Kidney (tissue), 14 donors: ENCODE measurements around the gene KICS2. TPM values are rescaled to one million over a fixed set of nuclear protein-coding genes. Genes with fewer than 3 reads are reported as not detected.

Experiments
- DNase-seq, 5 donors: peaks; one replicate each; pipeline ENCODE4 v3.0.0-alpha.2; 2013 to 2020
- FAIRE-seq: peaks from 2 replicates; lab custom pipeline; 2012; peaks lifted over from hg19 to GRCh38; lab: Jason Lieb, UNC
- H3K27ac ChIP-seq, 2 donors: one replicate each; pipeline ENCODE4 v1.7.0; 2013; ENCODE audit warnings: low read depth in 2 of 2, low read length in 2 of 2, inconsistent platforms in 1 of 2
- H3K27me3 ChIP-seq: one replicate; pipeline ENCODE4 v1.7.1; 2013; ENCODE audit warnings: low read length, inconsistent platforms; ENCODE audit not compliant: control insufficient read depth, insufficient read depth
- H3K36me3 ChIP-seq, 3 donors: one replicate each; pipeline versions ENCODE4 v1.7.0 to v1.7.1; 2013; ENCODE audit warnings: low read length in 3 of 3, control low read depth in 1 of 3, inconsistent platforms in 1 of 3; ENCODE audit not compliant: insufficient read depth in 3 of 3, control insufficient read depth in 2 of 3
- H3K4me1 ChIP-seq, 3 donors: one replicate each; pipeline versions ENCODE4 v1.7.0 to v1.7.1; 2013; ENCODE audit warnings: low read length in 3 of 3, inconsistent platforms in 1 of 3, low read depth in 1 of 3; ENCODE audit not compliant: control insufficient read depth in 2 of 3, insufficient read depth in 2 of 3
- H3K4me3 ChIP-seq, 3 donors: one replicate each; pipeline versions ENCODE4 v1.7.0 to v1.8.1; 2013; ENCODE audit warnings: low read length in 3 of 3, control low read depth in 1 of 3, inconsistent platforms in 1 of 3
- H3K9ac ChIP-seq, 3 donors: one replicate each; pipeline versions ENCODE4 v1.7.0 to v1.7.1; 2013; ENCODE audit warnings: low read length in 3 of 3, control low read depth in 1 of 3, inconsistent platforms in 1 of 3
- H3K9me3 ChIP-seq, 3 donors: one replicate each; pipeline versions ENCODE4 v1.7.0 to v1.7.1; 2013; ENCODE audit warnings: low read length in 3 of 3, control low read depth in 1 of 3, inconsistent platforms in 1 of 3; ENCODE audit not compliant: control insufficient read depth in 2 of 3, insufficient read depth in 1 of 3
- intact Hi-C: fragments of 100-400 bp; cut with DNase I; formaldehyde crosslinking; loops from one replicate; pipeline ENCODE4 v1.11.1; 2022
- polyA plus RNA-seq: library from polyadenylated mRNA; stranded (reverse); fragments of 350-450 nt; fragmentation: Illumina TruSeq; extraction: RNeasy Lipid Tissue Mini Kit (QIAGEN cat#74804); gene quantifications from one replicate; pipeline ENCODE4 v1.2.3, GENCODE V29; 2014; ENCODE audit warnings: low read depth, low replicate concordance; ENCODE audit not compliant: insufficient read depth
- total RNA-seq: library from RNA; stranded (reverse); fragmentation: NEBNext Ultra II Directional; extraction: Animal tissue kit (Norgen Biotek cat#: 25700); gene quantifications from one replicate; pipeline ENCODE4 v1.2.1, GENCODE V29; 2021
- TF ChIP-seq, protein P1 (sequence below): IDR thresholded peaks from 3 replicates; pipeline ENCODE4 v1.5.1; 2012; ENCODE audit warnings: mild to moderate bottlenecking, moderate library complexity, borderline replicate concordance; ENCODE audit not compliant: insufficient read depth; ENCODE audit errors: extremely low read depth
- donor health status: control.
- donor health status: control.
- donor health status: control.
- donor health status: control.
- donor health status: control.
- donor health status: DM: yes; HTN: yes; CAD: no.
- donor health status: Normal renal cell carcinoma (clear cell type).

Gene KICS2
- total and polyA plus RNA-seq, 2 donors from 2014 or later = 5.6 to 9.8 TPM

DNA sequence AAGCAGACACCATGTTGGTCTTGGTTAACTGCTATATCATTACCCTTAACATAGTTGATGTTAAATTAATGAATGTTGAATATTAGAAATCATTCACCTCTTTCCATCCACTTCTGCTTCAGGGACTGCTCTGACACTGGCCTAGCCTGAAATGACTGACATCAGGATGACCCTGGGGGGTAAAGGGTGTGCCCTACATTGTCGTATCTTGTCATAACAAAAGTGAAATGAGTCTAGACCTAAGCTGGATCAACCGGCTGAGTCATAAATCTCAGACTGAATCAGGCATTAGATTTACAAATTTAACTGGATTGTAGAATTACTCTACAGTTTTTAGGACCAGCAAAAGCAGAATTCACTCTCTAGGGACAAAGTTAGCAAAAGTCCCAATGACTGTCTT, 35.3 kb downstream of the KICS2 start:
- H3K27ac ChIP-seq = no peak overlapping the region
- DNase-seq = no peak
- H3K9me3 ChIP-seq = no peaks in the 10 kb centered on the region
- no peak overlapping the region for H3K9ac ChIP-seq
- no peaks in the 10 kb centered on the region for H3K36me3 ChIP-seq
- H3K4me1 ChIP-seq = no peaks in the 10 kb centered on the region
- H3K27me3 ChIP-seq = no peaks in the 10 kb centered on the region
- H3K4me3 ChIP-seq = no peak overlapping the region
- TF ChIP-seq, protein P1, sequence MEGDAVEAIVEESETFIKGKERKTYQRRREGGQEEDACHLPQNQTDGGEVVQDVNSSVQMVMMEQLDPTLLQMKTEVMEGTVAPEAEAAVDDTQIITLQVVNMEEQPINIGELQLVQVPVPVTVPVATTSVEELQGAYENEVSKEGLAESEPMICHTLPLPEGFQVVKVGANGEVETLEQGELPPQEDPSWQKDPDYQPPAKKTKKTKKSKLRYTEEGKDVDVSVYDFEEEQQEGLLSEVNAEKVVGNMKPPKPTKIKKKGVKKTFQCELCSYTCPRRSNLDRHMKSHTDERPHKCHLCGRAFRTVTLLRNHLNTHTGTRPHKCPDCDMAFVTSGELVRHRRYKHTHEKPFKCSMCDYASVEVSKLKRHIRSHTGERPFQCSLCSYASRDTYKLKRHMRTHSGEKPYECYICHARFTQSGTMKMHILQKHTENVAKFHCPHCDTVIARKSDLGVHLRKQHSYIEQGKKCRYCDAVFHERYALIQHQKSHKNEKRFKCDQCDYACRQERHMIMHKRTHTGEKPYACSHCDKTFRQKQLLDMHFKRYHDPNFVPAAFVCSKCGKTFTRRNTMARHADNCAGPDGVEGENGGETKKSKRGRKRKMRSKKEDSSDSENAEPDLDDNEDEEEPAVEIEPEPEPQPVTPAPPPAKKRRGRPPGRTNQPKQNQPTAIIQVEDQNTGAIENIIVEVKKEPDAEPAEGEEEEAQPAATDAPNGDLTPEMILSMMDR = no peak
- intact Hi-C loops = no loop called here
- no peak for FAIRE-seq

DNA sequence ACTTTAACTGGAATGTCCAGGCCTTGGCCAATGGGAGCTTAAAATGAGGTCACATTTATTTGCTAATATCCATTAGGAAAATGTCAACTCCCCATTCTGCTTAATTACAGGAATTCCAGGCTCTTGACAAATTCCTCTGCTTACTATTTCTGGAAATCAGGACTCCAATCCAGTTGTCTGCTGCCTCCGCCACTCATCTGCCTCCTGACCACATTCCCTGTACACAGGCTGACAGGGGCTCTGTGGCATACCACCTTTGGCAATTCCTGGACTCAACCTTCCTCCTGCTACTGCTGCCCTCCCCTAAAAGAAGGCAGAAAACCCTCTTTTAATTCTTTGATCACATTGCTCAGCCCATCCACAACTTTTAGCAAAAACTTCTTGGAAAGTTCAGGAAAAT, 37.9 kb downstream of the KICS2 start:
- no peaks in the 10 kb centered on the region for H3K36me3 ChIP-seq
- no peak overlapping the region for H3K9ac ChIP-seq
- peaks cover 0 to 7% (median 2%) of the 10 kb centered on the region in 3 donors for H3K4me1 ChIP-seq
- TF ChIP-seq, protein P1 = no peak
- FAIRE-seq (no peak), DNase-seq (no peak)
- no peak overlapping the region for H3K4me3 ChIP-seq
- no peaks in the 10 kb centered on the region for H3K9me3 ChIP-seq
- H3K27me3 ChIP-seq = no peaks in the 10 kb centered on the region
- intact Hi-C loops = no loop called here
- H3K27ac ChIP-seq = no peak overlapping the region

DNA sequence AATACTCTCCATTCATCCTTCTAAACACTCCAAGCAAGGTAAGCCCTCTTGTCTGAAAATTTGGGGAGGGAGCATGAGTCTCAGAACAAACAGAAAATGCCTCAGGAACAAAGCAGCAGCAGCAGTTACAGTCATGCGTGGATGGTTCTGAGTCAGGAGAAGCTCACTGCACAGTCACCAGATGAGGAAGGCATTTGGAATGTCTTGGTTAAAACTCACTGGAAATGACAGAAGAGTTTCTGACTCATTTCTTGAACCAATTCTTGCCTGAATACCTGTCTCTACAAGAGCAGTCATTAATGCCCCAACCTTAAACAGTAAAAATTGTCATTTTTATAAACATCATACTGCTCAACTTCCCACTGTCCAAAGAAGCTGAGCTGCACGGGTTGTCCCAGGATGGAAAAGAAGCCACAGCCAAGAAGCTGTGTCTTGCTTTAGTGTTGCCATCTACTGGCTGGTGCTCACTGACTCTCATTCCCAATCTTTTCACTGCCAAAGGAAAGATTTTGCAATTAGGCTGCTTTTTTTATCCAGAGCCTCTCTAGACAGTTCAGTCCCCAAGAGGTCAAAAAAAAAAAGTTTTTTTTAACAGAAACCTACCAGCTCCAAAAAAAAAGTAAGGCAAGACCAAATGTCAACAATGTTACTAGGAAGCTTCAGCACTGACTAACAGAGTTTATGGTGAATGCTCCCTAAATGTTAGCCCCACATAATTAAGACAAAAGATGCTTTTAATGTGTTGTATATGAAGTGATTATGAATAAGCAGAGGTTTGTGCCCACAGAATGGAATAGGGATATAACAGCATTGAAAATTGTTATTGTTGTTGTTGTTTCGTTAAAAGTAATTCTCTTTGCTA, 40.4 kb downstream of the KICS2 start:
- Histone ChIP-seq H3K36me3 (no peaks in the 10 kb centered on the region), H3K27me3 (no peaks in the 10 kb centered on the region), H3K4me3 (no peak overlapping the region), H3K4me1 (peaks cover 0 to 7% (median 2%) of the 10 kb centered on the region in 3 donors), H3K9ac (no peak overlapping the region), H3K27ac (peak overlapping the region in 1 of 2 donors; percentile 38), H3K9me3 (no peaks in the 10 kb centered on the region)
- TF ChIP-seq, protein P1 = peak; percentile 59
- DNase-seq (peak; percentile 42 to 84 (median 51)), FAIRE-seq (peak; percentile 83)
- intact Hi-C loops = no loop called here
